IMR-90 (cell line): ENCODE measurements around the gene CCDC88B.

ENCODE experiments used
- CTCF ChIP-seq: conservative IDR thresholded peaks from 2 replicates; pipeline ENCODE4 v1.5.1; 2012; ENCODE audit warnings: mild to moderate bottlenecking, low read depth, low read length, improper control_type of control experiment
- MAFK ChIP-seq: IDR thresholded peaks from 2 replicates; pipeline ENCODE4 v1.6.1; 2012; ENCODE audit warnings: low read depth, low read length, improper control_type of control experiment
- POLR2A ChIP-seq: IDR thresholded peaks from 2 replicates; pipeline ENCODE4 v1.6.1; 2012; ENCODE audit warnings: mild to moderate bottlenecking, low read depth, low read length
- RAD21 ChIP-seq: IDR thresholded peaks from 2 replicates; pipeline ENCODE4 v1.6.1; 2012; ENCODE audit warnings: low read length, improper control_type of control experiment
- RFX5 ChIP-seq: IDR thresholded peaks from 2 replicates; pipeline ENCODE4 v1.8.0; 2012; ENCODE audit warnings: low read depth, mild to moderate bottlenecking, low read length, moderate library complexity

DNA sequence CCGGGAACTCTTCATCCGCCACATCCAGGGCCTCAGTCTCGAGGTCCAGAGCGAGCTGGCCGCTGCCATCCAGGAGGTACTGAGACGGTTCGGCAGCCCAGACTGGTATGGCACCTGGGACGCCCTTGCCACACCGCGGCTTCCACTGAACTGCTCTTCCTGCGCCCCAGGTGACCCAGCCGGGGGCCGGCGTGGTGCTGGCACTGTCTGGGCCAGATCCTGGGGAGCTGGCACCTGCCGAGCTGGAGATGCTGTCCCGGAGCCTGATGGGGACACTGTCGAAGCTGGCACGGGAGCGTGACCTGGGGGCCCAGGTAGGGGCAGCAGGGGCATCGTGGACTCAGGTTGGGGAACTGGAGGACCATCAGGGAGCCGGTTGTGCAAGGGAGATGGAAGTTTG, 1.4 kb downstream of the CCDC88B start:
- TF ChIP-seq CTCF (no peak), MAFK (no peak), RAD21 (no peak), POLR2A (no peak), RFX5 (no peak)
